ENCODE data around the gene BRK1. TPM values are rescaled to one million over a fixed set of nuclear protein-coding genes. Genes with fewer than 3 reads are reported as not detected.

Gene BRK1
- total and polyA plus RNA-seq, 9 of the 15 experiments (the other 6 are each of a cell fraction or from before 2014, with no cell fraction given), result 105 to 634 (median 250) TPM

- TF ChIP-seq ZBTB26 (CRISPR knock-in tag; IDR thresholded peaks at IDR 0.05), result no peak
- no peak for TF ChIP-seq HDGF (IDR thresholded peaks at IDR 0.05)
- TF ChIP-seq SP1 (CRISPR knock-in tag; IDR thresholded peaks at IDR 0.05), result no peak
- TF ChIP-seq HNRNPLL (IDR thresholded peaks at IDR 0.05; ENCODE audit: low read depth, low read length, poor library complexity, severe bottlenecking), result no peak
- TF ChIP-seq PBX2 (CRISPR knock-in tag; IDR thresholded peaks at IDR 0.05; ENCODE audit: low read depth), result no peak
- TF ChIP-seq PBX2 (tag; conservative IDR thresholded peaks at IDR 0.05; ENCODE audit: low read depth), result no peak
These were observed 16.4 kb upstream of the BRK1 start (continued) for GRCh38 chr3:10099041-10099440.

GRCh38 chr3:10106919-10107318 is 8.6 kb upstream of the BRK1 start:
- WGBS (ENCODE audit: insufficient coverage, low coverage, missing lambda C conversion rate), result 46% methylated on average over 2 of the region's 2 CpGs
- ATAC-seq (peak; percentile 50), FAIRE-seq (peak; percentile 83), DNase-seq (ENCODE audit: extremely low read depth in 1 of 4, low spot score in 3 of 4) (peak in 2 of 4 experiments; percentile 51)
- H3K4me2 ChIP-seq (ENCODE audit: insufficient read depth, low read length), result no peak overlapping the region; the same call in 1 of the 2 replicates
- H3K27me3 ChIP-seq (ENCODE audit: control insufficient read depth in 2 of 2, insufficient read depth in 2 of 2, low read length in 2 of 2), result no peaks in the 10 kb centered on the region
- H3K9me3 ChIP-seq (replicated peaks; ENCODE audit: control insufficient read depth, insufficient read depth, low read depth, low read length), result no peaks in the 10 kb centered on the region
- intact Hi-C loops (cut with micrococcal nuclease) (no loop called here), in situ Hi-C loops (cut with MboI) (no loop called here)
- ChIA-PET POLR2A (no interaction called here), CTCF (ENCODE audit: low intra/inter-chr PET ratio) (no interaction called here)
- H3K9ac ChIP-seq (ENCODE audit: insufficient read depth in 1 of 2, low read depth in 2 of 2, low read length in 2 of 2), result no peak overlapping the region
- BruUV-seq (replicated peaks), result no TSS peak
- no peak overlapping the region for H2AFZ ChIP-seq (ENCODE audit: low read depth, low read length)
- H3K27ac ChIP-seq (ENCODE audit: extremely low read depth, low read depth, low read length), result no peak overlapping the region
- H3K4me3 ChIP-seq, result no peak overlapping the region
- no peaks in the 10 kb centered on the region for H3K79me2 ChIP-seq (ENCODE audit: control insufficient read depth, insufficient read depth, low read length)
- H3K4me1 ChIP-seq (replicated peaks in 1 of 2; ENCODE audit: control insufficient read depth in 2 of 2, insufficient read depth in 2 of 2, low read length in 2 of 2), result peaks cover 0 to 5% of the 10 kb centered on the region in 2 experiments; a peak in 3 of 5 replicates
- H3K36me3 ChIP-seq (ENCODE audit: control insufficient read depth, insufficient read depth, low read length), result peaks cover 7% of the 10 kb centered on the region; the same call in 2 of the 3 replicates
- H4K20me1 ChIP-seq (replicated peaks; ENCODE audit: control insufficient read depth, insufficient read depth, low read length), result no peaks in the 10 kb centered on the region
- no peaks in the 10 kb centered on the region for H3K9me1 ChIP-seq (ENCODE audit: control insufficient read depth, insufficient read depth, low read length)
- TF ChIP-seq EGR1 (conservative IDR thresholded peaks at IDR 0.05) (0 out of 2 replicates have a peak, but pooled peaks have one; percentile 19), HEY1 (CRISPR knock-in tag; IDR thresholded peaks at IDR 0.05; ENCODE audit: borderline replicate concordance) (no peak), ZNF507 (tag; conservative IDR thresholded peaks at IDR 0.05) (no peak), HNRNPL (IDR thresholded peaks at IDR 0.05; ENCODE audit: low read depth, low read length) (no peak), ARID1B (IDR thresholded peaks at IDR 0.05) (peak; percentile 68), BHLHE40 (IDR thresholded peaks at IDR 0.05; ENCODE audit: low read length) (no peak), ID3 (CRISPR knock-in tag; IDR thresholded peaks at IDR 0.05) (no peak), ID3 (tag; IDR thresholded peaks at IDR 0.05) (no peak), IRF2 (CRISPR knock-in tag; IDR thresholded peaks at IDR 0.05) (no peak), PHTF2 (CRISPR knock-in tag; IDR thresholded peaks at IDR 0.05) (no peak), RNF2 (IDR thresholded peaks at IDR 0.05) (no peak), RBM39 (optimal IDR thresholded peaks at IDR 0.05; ENCODE audit: low read depth, low read length) (no peak), NR2C2 (CRISPR knock-in tag; IDR thresholded peaks at IDR 0.05) (no peak), NR2C2 (tag; IDR thresholded peaks at IDR 0.05) (no peak), SETDB1 (IDR thresholded peaks at IDR 0.05; ENCODE audit: low read length) (no peak)

Data from K562 (cell line).